ENCODE data around the gene FRAS1.
"Not testable (repeated sequence)": the region's sequence is repeated elsewhere in the genome, so short reads cannot be mapped to it uniquely, and the experiment has no call there.

FRAS1 gene

DNA sequence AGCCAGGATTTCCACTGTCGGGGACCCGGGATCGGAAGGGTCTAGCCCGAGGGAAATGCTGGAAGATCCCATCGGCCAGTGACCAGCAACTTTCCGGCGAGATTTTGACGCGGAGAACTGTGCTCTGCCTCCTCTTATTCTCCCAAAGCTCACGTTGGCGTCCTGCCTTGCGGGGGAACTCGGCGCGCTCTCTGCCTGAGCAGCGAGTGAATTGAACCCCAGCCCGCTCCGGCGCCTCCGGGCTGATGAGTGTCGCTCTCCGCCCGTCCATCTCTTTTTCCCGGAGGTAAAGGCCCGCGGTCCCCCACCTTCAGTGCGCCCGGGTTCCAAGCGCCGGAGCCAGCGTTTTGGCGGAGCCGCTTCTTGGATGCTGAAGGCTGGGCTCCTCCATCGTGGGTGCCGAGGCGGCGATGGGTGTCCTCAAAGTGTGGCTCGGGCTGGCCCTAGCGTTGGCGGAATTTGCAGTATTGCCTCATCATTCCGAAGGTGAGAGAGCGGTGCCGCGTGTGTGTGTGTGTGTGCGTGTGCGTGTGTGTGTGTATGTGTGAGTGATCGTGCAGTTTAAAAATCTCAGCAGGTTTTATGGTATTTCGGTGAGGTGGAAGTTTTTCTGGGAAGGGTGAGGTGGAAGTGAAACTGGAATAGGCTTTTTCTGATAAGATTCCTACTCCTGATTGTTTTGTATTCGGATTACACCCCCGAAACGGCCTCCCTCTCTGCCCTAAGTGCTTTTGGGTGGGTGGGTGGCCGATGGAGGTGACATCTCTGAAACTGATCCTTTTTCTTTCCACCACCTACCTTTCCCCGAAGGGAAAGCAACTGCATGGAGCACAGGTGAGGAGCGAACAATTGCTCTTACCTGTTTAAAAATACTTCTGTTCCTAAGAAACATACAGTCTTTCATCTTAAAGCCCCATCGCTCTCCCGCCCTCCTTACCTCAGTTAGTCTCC, 752 bp downstream of the FRAS1 start:
- DNase-seq = peak; percentile 60 to 64

GRCh38 chr4:78058591-78059523, 1.7 kb downstream of the FRAS1 start:
- DNase-seq = peak; percentile 28 to 33

DNA sequence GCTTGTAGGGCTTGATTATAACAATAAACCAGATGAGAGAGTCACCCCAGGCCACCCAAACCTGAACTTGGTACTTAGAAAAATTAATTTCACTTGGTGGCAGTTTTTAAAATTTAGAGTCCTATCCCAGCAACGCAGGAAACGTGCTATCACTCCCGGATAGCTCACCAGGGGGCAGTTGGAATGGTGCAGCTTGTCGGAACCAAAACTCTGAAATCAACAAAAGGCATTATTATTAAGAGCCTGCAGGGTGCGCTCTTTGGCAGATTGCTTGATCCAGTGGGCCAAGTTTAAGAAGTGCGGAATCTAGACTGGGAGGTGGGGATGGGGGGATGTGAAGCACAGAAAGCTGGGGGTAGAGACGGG, 2.4 kb downstream of the FRAS1 start:
- peak; percentile 31 to 37 for DNase-seq

- DNase-seq = no peak
These were observed 2.8 kb downstream of the FRAS1 start for GRCh38 chr4:78059938-78060337.

DNA sequence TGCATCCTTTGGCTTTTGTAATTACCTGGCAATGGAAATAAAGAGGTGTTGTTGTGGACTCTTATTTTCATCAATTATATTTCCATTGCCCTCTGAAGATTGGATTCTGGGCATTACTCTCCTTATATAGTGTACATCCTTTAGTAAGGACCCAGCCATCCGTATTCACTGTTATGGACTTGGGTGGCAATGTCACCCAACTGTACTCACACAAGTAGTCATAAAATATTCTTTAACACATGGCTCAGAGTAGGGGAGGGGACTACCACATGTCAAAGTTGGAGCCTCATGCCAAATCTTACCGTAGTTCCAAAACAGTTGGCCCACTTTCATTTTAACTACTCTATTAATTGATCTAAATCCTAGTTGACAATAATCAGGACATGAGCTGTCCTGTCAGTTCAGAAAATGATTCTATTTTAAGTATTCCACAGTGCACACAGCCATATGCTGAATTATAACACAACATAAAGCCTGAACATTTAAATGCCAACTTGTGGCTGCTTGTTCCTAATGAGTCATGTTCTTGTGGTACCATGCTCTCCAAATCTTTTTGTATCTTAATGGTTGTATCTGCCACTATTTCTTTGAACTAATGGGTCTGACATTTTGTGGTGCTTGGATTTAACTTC, 4.9 kb downstream of the FRAS1 start:
- no peak for DNase-seq

- DNase-seq = no peak
These were observed 8.5 kb downstream of the FRAS1 start for GRCh38 chr4:78065508-78066192.

GRCh38 chr4:78068481-78068880, 11.4 kb downstream of the FRAS1 start:
- no peak for DNase-seq

DNA sequence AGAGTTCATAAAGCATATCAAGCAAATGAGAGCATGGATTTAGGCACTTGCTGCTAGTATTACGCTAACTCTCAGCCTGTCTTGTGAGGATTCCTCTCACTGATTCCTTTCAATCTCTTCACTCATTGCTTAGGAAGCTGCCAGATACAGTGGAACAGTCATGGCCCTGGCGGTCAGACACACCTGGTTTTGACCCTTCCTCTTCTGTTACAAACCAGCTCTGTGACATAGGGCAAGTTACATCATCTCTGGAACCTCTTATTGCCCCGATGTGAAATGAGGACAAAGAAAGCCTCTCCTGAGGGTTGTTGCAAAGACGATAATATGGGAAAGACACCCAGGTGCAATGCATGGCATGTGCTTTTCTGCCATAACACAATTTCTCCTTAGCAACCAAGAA, 12.2 kb downstream of the FRAS1 start:
- DNase-seq = no peak

- DNase-seq = no peak
These were observed 12.7 kb downstream of the FRAS1 start for GRCh38 chr4:78069859-78070258.

DNA sequence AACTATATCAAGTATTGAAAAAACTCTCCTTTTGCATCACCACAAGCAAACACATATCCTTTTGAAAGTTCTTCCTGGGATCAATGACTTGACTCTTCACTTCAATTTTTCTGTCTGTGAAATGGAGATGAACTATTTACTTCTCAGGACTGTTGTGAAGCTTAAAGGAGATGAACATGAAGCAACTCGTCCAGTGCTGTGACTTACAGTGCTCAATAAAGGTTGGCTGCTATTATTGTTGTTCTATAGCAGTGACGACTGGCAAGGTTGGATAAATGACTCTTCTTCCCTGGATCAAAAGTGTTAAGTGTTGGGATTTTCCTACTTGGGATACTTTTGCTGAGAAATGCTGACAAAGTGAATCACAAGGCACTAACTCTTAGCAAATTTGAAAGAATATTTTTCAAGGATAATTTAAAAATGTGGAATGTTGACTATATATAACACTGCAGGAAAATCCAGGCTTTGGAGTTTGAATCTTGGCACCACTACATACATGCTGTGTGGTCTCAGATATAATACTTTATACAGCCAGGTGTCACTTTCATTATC, 13.7 kb downstream of the FRAS1 start:
- no peak for DNase-seq

DNA sequence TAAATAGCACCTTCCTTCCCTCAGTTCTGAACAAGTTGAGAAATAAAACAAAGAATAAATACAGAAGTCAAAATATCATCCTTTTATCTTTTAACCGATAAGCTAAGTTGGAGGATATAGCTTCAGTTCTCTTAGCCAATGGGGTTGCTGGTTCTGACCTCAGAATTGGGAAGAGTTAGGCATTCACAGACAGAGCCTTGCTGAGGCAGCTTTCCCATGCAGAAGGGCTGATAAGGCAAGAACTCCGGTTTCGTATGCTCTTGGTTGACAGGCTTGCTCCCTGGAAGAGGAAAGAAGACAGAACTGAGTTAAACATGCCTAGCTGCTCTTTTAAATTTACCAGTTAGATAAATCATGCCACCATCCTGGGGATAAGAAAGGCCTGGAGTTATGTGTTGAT, 17.6 kb downstream of the FRAS1 start:
- no peak for DNase-seq

GRCh38 chr4:78075986-78076385, 18.9 kb downstream of the FRAS1 start:
- DNase-seq = no peak

DNA sequence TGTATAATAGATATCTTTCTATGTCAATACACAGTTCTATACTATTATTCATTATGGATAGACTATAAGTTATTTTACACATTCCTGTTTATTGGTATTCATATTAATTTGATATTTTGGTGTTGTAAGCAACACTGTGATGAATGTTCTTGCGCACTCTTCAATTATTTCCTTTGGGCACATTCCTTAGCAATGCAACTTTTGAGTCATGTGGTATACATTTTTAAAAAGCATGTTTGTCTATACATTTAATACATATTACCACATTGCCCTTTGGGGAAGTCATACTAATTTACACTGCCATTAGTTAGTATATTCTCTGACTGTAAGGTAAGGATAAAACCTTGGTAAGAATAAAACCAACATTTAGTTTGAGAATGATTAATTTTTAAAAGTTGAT, 21.0 kb downstream of the FRAS1 start:
- no peak for DNase-seq

- no peak for DNase-seq
These were observed 22.8 kb downstream of the FRAS1 start for GRCh38 chr4:78079726-78080430.

DNA sequence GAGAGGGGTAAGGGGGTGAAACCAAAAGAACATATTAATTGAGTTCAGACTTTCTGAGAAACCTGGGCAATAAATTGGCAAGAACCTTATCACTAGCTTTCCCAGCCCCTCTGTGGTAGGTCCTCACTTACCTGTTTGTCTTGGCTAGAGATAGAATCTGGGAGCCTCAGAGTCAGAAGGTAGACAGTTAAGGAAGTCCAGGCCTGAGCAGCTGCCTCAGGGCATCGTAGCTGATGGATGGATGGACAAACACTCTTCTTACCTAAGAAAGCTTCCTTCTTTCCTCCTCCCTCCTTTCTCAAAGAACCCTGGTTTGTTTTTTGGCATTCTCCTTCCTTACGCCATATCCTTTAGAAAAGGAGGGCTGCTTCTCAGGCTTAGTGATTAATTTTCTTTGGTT, 24.4 kb downstream of the FRAS1 start:
- DNase-seq = no peak

- DNase-seq = no peak
These were observed 25.9 kb downstream of the FRAS1 start for GRCh38 chr4:78083035-78083434.

- DNase-seq = no peak
These were observed 34.4 kb downstream of the FRAS1 start for GRCh38 chr4:78091534-78091933.

DNA sequence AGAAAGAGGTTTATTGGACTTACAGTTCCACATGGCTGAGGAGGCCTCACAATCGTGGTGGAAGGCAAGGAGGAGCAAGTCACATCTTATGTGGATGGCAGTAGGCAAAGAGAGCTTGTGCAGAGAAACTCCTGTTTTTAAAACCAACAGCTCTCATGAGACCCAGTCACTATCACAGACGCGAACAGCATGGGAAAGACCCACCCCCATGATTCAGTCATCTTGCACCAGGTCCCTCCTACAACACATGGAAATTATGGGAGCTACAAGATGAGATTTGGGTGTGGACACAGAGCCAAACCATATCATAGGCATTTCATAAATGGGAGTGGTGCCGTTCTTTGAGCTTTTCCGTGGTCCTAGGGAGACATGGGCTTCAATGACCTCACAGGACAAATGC, 35.2 kb downstream of the FRAS1 start:
- DNase-seq = not testable (repeated sequence)

- no peak for DNase-seq
These were observed 35.7 kb downstream of the FRAS1 start for GRCh38 chr4:78092850-78093249.

GRCh38 chr4:78095081-78095480, 38.0 kb downstream of the FRAS1 start:
- DNase-seq = no peak

- DNase-seq = no peak
These were observed 41.9 kb downstream of the FRAS1 start for GRCh38 chr4:78099058-78099457.

DNA sequence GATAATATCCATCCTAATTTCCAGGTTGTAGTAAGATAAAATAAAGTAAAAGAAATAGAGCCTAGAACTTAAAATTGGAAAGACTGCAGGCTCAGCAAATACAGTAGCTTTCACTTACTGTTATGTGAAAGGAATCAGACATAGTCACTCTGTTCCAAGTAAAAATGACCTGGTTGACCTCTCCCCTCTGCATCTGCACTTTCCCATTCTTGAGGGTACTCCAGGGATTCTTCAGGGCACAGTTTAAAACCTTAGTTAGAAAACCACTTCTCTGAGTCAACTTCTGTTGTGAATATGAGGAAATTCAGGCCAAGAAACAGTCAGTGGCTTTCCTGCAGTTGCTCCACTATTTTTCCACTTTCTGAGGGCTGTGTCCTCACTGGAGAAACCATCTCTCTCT, 42.9 kb downstream of the FRAS1 start:
- no peak for DNase-seq

Measured in activated T-cell treated with anti-CD3 and anti-CD28 coated beads, Interleukin-2, amount 50 U/mL, for 48 hours (primary cell).